Fibroblast of peridontal ligament (primary cell): ENCODE measurements around the gene XKR8.
"Not testable (repeated sequence)": the region's sequence is repeated elsewhere in the genome, so short reads cannot be mapped to it uniquely, and the experiment has no call there.

Experiments
- DNase-seq: peaks from one replicate; pipeline ENCODE4 v3.0.0-alpha.2; 2010; ENCODE audit errors: extremely low read depth

Gene XKR8

GRCh38 chr1:27992276-27992675 lies 32.5 kb downstream of the XKR8 start:
- no peak for DNase-seq

GRCh38 chr1:27993241-27993640 lies 33.5 kb downstream of the XKR8 start:
- no peak for DNase-seq

- no peak for DNase-seq
Observed at GRCh38 chr1:27994060-27994459, 34.3 kb downstream of the XKR8 start.

GRCh38 chr1:27994526-27994925 lies 34.8 kb downstream of the XKR8 start:
- DNase-seq = not testable (repeated sequence)

GRCh38 chr1:27999055-27999454 lies 39.3 kb downstream of the XKR8 start:
- DNase-seq = no peak

GRCh38 chr1:28002600-28002999 lies 42.8 kb downstream of the XKR8 start:
- no peak for DNase-seq

GRCh38 chr1:28003117-28003516 lies 43.3 kb downstream of the XKR8 start:
- DNase-seq = not testable (repeated sequence)

GRCh38 chr1:28010969-28011368 lies 51.2 kb downstream of the XKR8 start:
- DNase-seq = peak; percentile 26
